GM12891 (cell line): ENCODE results near the gene FIZ1.

Experiments used
- POLR2A ChIP-seq: IDR thresholded peaks from 2 replicates; pipeline ENCODE4 v1.6.1; 2011; ENCODE audit warnings: low read depth, low read length, control low read depth
- POLR2AphosphoS5 ChIP-seq: IDR thresholded peaks from 2 replicates; pipeline ENCODE4 v1.6.1; 2011; ENCODE audit warnings: low read depth, low read length, control low read depth
- SPI1 ChIP-seq: IDR thresholded peaks from 2 replicates; pipeline ENCODE4 v1.6.1; 2011; ENCODE audit warnings: low read depth, low read length, control low read depth

GRCh38 chr19:55613396-55613795 is 14.1 kb upstream of the FIZ1 start:
- TF ChIP-seq POLR2AphosphoS5 (no peak), POLR2A (no peak), SPI1 (no peak)
